Measurements from ENCODE around the gene CTSH. TPM values are rescaled to one million over a fixed set of nuclear protein-coding genes. Genes with fewer than 3 reads are reported as not detected.

The CTSH gene
- total RNA-seq, 2 donors from 2014 or later = 61.9 to 101 TPM

- Mint-ChIP-seq H3K9me3 (no peaks in the 10 kb centered on the region), H3K27me3 (ENCODE audit: insufficient read depth) (peaks cover 9% of the 10 kb centered on the region)
- 91 to 100% methylated on average over 2 to 4 of the region's 4 CpGs for WGBS, 2 experiments (ENCODE audit: insufficient coverage in 1 of 2, insufficient read length in 1 of 2)
Measured at GRCh38 chr15:78977091-78977571, 32.3 kb upstream of the CTSH start.

DNA sequence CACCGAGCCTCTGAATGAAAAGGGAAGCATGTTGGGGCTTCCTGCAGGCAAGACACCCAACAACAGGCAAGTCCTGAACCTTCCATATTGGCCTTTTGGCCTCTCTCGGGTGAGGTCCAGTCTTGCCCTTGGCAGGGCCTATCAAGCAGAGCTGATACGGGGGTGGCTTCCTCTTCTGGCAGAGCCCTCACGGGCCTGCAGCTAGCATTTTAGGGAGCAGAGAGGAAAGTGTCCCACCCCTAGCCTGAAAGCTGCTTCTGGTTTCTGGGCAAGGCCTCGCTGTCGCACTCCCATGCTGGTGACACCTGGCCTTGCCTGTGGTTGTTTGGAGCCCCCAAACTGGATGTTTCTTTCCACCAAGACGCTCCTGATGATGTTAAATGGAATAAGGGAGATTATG, 31.8 kb upstream of the CTSH start:
- Mint-ChIP-seq H3K4me3 (no peak overlapping the region), H3K27me3 (ENCODE audit: insufficient read depth) (peaks cover 9% of the 10 kb centered on the region), H3K27ac (no peak overlapping the region), H3K9me3 (no peaks in the 10 kb centered on the region), H3K36me3 (ENCODE audit: low read depth) (no peaks in the 10 kb centered on the region), H3K4me1 (peaks cover 3% of the 10 kb centered on the region)
- Histone ChIP-seq H3K9ac (ENCODE audit: extremely low read depth, low read length, poor library complexity, severe bottlenecking) (no peak overlapping the region), H3K4me1 (ENCODE audit: control insufficient read depth, insufficient read depth, low read length) (no peaks in the 10 kb centered on the region), H3K27me3 (ENCODE audit: control insufficient read depth, insufficient read depth, low read length, poor library complexity, severe bottlenecking) (no peaks in the 10 kb centered on the region), H3K27ac (ENCODE audit: low read depth, low read length) (no peak overlapping the region), H3K36me3 (ENCODE audit: control insufficient read depth, insufficient read depth, low read length) (no peaks in the 10 kb centered on the region), H3K9me3 (ENCODE audit: control insufficient read depth, low read length) (no peaks in the 10 kb centered on the region), H3K4me3 (ENCODE audit: low read length) (no peak overlapping the region)
- WGBS, 2 experiments (ENCODE audit: insufficient coverage in 1 of 2, insufficient read length in 1 of 2) = 90 to 100% methylated on average over 3 to 7 of the region's 7 CpGs
- TF ChIP-seq, protein P1, sequence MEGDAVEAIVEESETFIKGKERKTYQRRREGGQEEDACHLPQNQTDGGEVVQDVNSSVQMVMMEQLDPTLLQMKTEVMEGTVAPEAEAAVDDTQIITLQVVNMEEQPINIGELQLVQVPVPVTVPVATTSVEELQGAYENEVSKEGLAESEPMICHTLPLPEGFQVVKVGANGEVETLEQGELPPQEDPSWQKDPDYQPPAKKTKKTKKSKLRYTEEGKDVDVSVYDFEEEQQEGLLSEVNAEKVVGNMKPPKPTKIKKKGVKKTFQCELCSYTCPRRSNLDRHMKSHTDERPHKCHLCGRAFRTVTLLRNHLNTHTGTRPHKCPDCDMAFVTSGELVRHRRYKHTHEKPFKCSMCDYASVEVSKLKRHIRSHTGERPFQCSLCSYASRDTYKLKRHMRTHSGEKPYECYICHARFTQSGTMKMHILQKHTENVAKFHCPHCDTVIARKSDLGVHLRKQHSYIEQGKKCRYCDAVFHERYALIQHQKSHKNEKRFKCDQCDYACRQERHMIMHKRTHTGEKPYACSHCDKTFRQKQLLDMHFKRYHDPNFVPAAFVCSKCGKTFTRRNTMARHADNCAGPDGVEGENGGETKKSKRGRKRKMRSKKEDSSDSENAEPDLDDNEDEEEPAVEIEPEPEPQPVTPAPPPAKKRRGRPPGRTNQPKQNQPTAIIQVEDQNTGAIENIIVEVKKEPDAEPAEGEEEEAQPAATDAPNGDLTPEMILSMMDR (conservative IDR thresholded peaks at IDR 0.05) = no peak
- no peak for DNase-seq

More at GRCh38 chr15:78977091-78977571, 32.3 kb upstream of the CTSH start:
- Histone ChIP-seq H3K27me3 (ENCODE audit: control insufficient read depth, insufficient read depth, low read length, poor library complexity, severe bottlenecking) (no peaks in the 10 kb centered on the region), H3K9ac (ENCODE audit: extremely low read depth, low read length, poor library complexity, severe bottlenecking) (no peak overlapping the region), H3K9me3 (ENCODE audit: control insufficient read depth, low read length) (no peaks in the 10 kb centered on the region), H3K4me1 (ENCODE audit: control insufficient read depth, insufficient read depth, low read length) (no peaks in the 10 kb centered on the region), H3K36me3 (ENCODE audit: control insufficient read depth, insufficient read depth, low read length) (no peaks in the 10 kb centered on the region), H3K4me3 (ENCODE audit: low read length) (no peak overlapping the region), H3K27ac (ENCODE audit: low read depth, low read length) (no peak overlapping the region)
- H3K27ac Mint-ChIP-seq = no peak overlapping the region
- H3K4me3 Mint-ChIP-seq = no peak overlapping the region
- H3K36me3 Mint-ChIP-seq (ENCODE audit: low read depth) = no peaks in the 10 kb centered on the region
- peaks cover 3% of the 10 kb centered on the region for H3K4me1 Mint-ChIP-seq
- DNase-seq = no peak
- TF ChIP-seq, protein P1 (conservative IDR thresholded peaks at IDR 0.05) = no peak

GRCh38 chr15:78974272-78974918, 29.5 kb upstream of the CTSH start:
- 83 to 98% methylated on average over 4 to 7 of the region's 7 CpGs for WGBS, 2 experiments (ENCODE audit: insufficient coverage in 1 of 2, insufficient read length in 1 of 2)
- Mint-ChIP-seq H3K27ac (no peak overlapping the region), H3K4me3 (no peak overlapping the region), H3K9me3 (no peaks in the 10 kb centered on the region), H3K27me3 (ENCODE audit: insufficient read depth) (peaks cover 9% of the 10 kb centered on the region), H3K36me3 (ENCODE audit: low read depth) (no peaks in the 10 kb centered on the region), H3K4me1 (peaks cover 3% of the 10 kb centered on the region)
- Histone ChIP-seq H3K27ac (ENCODE audit: low read depth, low read length) (no peak overlapping the region), H3K4me1 (ENCODE audit: control insufficient read depth, insufficient read depth, low read length) (no peaks in the 10 kb centered on the region), H3K27me3 (ENCODE audit: control insufficient read depth, insufficient read depth, low read length, poor library complexity, severe bottlenecking) (no peaks in the 10 kb centered on the region), H3K9ac (ENCODE audit: extremely low read depth, low read length, poor library complexity, severe bottlenecking) (no peak overlapping the region), H3K4me3 (ENCODE audit: low read length) (no peak overlapping the region), H3K36me3 (ENCODE audit: control insufficient read depth, insufficient read depth, low read length) (no peaks in the 10 kb centered on the region), H3K9me3 (ENCODE audit: control insufficient read depth, low read length) (no peaks in the 10 kb centered on the region)
- no peak for DNase-seq
- TF ChIP-seq, protein P1 (conservative IDR thresholded peaks at IDR 0.05) = no peak

Data from endodermal cell (in vitro differentiated cells).